ENCODE data around the gene LAMA3. TPM values are rescaled to one million over a fixed set of nuclear protein-coding genes. Genes with fewer than 3 reads are reported as not detected.

Gene LAMA3
- total and polyA plus RNA-seq, 10 donors = 1.3 to 7.1 (median 3.0) TPM

DNA sequence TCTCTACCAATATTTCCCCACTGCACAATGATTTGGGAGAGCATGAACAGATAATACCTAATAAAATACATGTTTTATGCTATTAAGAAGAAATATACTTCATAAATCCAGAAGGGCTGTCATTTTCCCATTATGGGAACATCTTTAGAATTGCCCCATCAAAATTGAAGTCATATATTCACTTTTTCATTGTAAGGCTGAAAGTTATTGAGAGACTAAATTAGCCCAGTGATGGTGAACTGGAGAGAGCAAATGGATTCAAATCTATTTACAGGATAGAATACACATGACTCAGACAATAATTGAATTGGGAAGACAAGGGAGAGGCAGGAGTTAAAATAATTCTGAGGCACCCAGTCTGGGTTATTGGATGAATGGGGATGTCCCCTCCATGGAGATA, 245.6 kb downstream of the LAMA3 start:
- TF ChIP-seq, protein P1, sequence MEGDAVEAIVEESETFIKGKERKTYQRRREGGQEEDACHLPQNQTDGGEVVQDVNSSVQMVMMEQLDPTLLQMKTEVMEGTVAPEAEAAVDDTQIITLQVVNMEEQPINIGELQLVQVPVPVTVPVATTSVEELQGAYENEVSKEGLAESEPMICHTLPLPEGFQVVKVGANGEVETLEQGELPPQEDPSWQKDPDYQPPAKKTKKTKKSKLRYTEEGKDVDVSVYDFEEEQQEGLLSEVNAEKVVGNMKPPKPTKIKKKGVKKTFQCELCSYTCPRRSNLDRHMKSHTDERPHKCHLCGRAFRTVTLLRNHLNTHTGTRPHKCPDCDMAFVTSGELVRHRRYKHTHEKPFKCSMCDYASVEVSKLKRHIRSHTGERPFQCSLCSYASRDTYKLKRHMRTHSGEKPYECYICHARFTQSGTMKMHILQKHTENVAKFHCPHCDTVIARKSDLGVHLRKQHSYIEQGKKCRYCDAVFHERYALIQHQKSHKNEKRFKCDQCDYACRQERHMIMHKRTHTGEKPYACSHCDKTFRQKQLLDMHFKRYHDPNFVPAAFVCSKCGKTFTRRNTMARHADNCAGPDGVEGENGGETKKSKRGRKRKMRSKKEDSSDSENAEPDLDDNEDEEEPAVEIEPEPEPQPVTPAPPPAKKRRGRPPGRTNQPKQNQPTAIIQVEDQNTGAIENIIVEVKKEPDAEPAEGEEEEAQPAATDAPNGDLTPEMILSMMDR (IDR thresholded peaks at IDR 0.05 in 8 of 11, conservative IDR thresholded peaks at IDR 0.05 in 3 of 11) = no peak
- TF ChIP-seq POLR2A (IDR thresholded peaks at IDR 0.05) (no peak), POLR2AphosphoS5 (IDR thresholded peaks at IDR 0.05) (no peak)
- no peak overlapping the region for H3K27ac ChIP-seq

DNA sequence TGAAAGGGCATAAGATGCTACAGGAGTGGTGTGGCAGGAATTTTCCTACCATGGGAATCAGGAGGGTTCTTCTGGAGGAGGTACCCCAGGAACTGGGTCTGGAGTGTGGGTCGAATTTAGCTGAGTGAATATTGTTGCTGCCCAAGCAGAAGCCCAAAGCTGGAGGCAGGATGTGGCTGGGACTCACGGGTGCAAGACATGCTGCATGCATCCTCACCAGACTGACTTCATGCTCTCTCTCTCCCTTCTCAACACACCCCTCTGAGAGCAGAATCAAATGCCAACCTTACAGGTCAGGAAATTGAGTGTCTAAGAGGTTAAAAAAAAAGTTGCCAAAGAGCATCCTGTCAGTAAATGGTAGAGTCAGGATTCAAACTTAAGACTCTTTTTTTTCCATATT, 246.6 kb downstream of the LAMA3 start:
- 48 to 64% (median 54%) methylated on average over 2 of the region's 2 CpGs for WGBS, 5 donors
- TF ChIP-seq POLR2A (IDR thresholded peaks at IDR 0.05) (no peak), POLR2AphosphoS5 (IDR thresholded peaks at IDR 0.05) (no peak)
- TF ChIP-seq, protein P1 (IDR thresholded peaks at IDR 0.05 in 8 of 11, conservative IDR thresholded peaks at IDR 0.05 in 3 of 11) = no peak
- Histone ChIP-seq H3K27ac (no peak overlapping the region), H3K4me3 (no peak overlapping the region), H3K9me3 (no peaks in the 10 kb centered on the region), H3K27me3 (replicated peaks in 1 of 7) (no peaks in the 10 kb centered on the region), H3K36me3 (no peaks in the 10 kb centered on the region), H3K4me1 (peaks cover 0 to 48% (median 9%) of the 10 kb centered on the region in 6 donors)
- DNase-seq = no peak
- intact Hi-C loops (cut with DNase I; ENCODE audit: low total_unique reads) = no loop called here

More for the DNA sequence above, 245.6 kb downstream of the LAMA3 start:
- no peak for DNase-seq
- no peaks in the 10 kb centered on the region for H3K9me3 ChIP-seq
- intact Hi-C loops (cut with DNase I; ENCODE audit: low total_unique reads) = no loop called here
- H3K4me1 ChIP-seq = peaks cover 0 to 48% (median 9%) of the 10 kb centered on the region in 6 donors
- no peaks in the 10 kb centered on the region for H3K27me3 ChIP-seq (replicated peaks in 1 of 7)
- H3K36me3 ChIP-seq = no peaks in the 10 kb centered on the region
- H3K4me3 ChIP-seq = no peak overlapping the region

DNA sequence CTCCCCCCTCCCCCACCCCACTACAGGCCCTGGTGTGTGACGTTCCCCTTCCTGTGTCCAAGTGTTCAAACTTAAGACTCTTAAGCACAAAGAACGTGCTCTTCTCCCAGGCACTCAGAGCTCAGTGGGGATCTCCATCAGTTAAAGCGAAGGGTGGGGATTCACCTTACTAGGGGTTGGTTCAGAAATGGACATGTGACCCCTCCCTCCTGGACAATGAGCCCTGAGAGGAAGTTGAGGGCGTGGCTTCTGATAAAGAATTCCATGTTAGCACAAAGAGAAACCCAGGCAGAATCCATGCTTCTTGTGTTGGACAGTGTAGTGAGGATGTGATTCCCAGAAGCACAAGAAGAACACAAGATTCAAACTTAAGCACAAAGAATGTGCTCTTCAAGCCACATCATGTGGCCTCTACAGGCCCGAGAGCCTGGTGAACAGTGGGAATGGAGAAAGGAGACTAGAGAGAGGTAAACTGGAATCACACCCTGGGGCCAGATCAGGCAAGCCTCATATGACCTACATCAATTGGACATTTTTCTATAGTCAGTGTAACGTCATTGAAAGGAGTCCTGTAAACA, 247.2 kb downstream of the LAMA3 start:
- H3K4me3 ChIP-seq = no peak overlapping the region
- TF ChIP-seq, protein P1 (IDR thresholded peaks at IDR 0.05 in 8 of 11, conservative IDR thresholded peaks at IDR 0.05 in 3 of 11) = no peak
- TF ChIP-seq POLR2AphosphoS5 (IDR thresholded peaks at IDR 0.05) (no peak), POLR2A (IDR thresholded peaks at IDR 0.05) (no peak)
- intact Hi-C loops (cut with DNase I; ENCODE audit: low total_unique reads) = no loop called here
- no peak for DNase-seq
- H3K27me3 ChIP-seq (replicated peaks in 1 of 7) = no peaks in the 10 kb centered on the region
- peaks cover 0 to 48% (median 9%) of the 10 kb centered on the region in 6 donors for H3K4me1 ChIP-seq
- H3K9me3 ChIP-seq = no peaks in the 10 kb centered on the region
- no peaks in the 10 kb centered on the region for H3K36me3 ChIP-seq
- 67 to 82% (median 75%) methylated on average over 6 of the region's 6 CpGs for WGBS, 5 donors
- H3K27ac ChIP-seq = no peak overlapping the region

DNA sequence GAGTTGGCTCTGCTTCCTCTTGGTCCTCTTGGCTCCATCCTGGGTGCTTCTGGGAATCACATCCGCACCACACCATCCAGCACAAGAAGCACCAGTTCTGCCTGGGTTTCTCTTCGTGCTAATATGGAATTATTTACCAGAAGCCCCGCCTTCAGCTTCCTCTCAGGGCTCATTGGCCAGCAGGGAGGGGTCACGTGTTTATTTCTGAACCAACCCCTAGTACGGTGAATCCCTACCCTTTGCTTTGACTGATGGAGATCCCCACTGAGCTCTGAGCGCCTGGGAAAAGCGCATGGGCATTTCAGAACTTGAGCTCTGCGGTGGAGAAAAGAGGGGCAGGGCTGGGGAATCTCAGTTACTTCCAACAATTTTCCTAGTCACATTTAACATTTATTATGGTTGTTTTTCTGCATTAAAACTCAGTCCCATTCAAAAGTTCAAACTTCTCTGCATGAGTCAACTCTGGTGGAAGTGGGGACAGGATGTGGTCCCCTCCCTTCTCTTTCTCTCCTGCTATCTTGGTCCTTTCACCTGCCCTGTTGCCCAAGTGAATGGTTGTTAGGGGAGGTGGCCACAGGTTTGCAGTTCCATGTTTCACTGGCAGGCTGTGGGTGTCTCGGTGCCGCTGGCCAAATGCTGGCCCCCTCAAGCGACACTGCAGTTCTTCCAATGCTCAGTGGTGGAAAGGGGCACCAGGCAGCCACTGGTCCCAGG, 248.9 kb downstream of the LAMA3 start:
- DNase-seq = no peak
- Histone ChIP-seq H3K36me3 (no peaks in the 10 kb centered on the region), H3K4me3 (no peak overlapping the region), H3K9me3 (no peaks in the 10 kb centered on the region), H3K27ac (no peak overlapping the region), H3K4me1 (peaks cover 0 to 48% (median 9%) of the 10 kb centered on the region in 6 donors), H3K27me3 (replicated peaks in 1 of 7) (no peaks in the 10 kb centered on the region)
- intact Hi-C loops (cut with DNase I; ENCODE audit: low total_unique reads) = no loop called here
- 81 to 90% (median 87%) methylated on average over 11 of the region's 11 CpGs for WGBS, 5 donors
- no peak for TF ChIP-seq POLR2A (IDR thresholded peaks at IDR 0.05)
- TF ChIP-seq, protein P1 (IDR thresholded peaks at IDR 0.05 in 8 of 11, conservative IDR thresholded peaks at IDR 0.05 in 3 of 11) = no peak
- no peak for TF ChIP-seq POLR2AphosphoS5 (IDR thresholded peaks at IDR 0.05)

All from spleen (tissue), 11 donors.